Colon (tissue), 2 donors: ENCODE measurements around the gene DNAJC15.

Source experiments
- FAIRE-seq: peaks from 2 replicates; lab custom pipeline; 2012; peaks lifted over from hg19 to GRCh38; lab: Jason Lieb, UNC
- donor health status: control.
- donor health status: control.

DNAJC15 gene

DNA sequence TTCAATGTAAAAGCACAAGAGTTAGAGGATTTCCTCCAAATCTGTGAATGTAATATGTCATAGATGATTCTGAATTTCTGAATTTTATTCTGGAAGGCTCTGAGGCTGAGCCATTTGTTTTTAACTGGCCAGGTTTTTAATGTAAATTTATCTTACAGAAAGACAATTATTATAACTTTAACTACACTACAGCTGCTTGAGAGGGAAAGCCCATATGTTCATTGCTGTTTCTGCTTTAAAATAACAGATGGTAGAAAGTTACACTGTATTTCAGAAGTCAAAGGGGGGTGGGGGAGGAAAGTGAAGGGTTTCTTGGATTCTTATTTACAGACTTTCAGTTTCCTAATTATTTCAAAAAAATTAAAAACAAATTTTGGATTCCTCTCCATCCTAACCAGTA lies 62.8 kb downstream of the DNAJC15 start:
- FAIRE-seq = no peak

DNA sequence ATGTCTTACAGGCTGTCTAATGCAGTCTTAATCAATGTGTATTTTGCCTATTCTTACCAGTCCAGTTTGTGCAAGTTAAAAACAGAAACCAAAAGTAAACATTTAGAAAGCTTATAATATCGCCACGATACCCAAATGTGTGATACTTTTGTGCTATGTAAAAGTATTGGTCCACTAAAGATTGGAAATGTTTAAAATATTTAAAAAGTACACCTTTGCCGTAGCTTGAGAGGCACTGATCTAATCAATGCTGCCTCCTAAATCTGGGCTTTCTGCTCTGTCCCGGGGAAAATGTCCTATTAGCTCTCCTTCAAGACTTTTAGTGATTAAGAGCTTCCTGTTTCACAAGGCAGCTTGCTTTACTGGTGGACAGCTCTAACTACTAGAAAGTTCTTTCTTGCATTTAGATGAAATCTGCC lies 64.7 kb downstream of the DNAJC15 start:
- no peak for FAIRE-seq

DNA sequence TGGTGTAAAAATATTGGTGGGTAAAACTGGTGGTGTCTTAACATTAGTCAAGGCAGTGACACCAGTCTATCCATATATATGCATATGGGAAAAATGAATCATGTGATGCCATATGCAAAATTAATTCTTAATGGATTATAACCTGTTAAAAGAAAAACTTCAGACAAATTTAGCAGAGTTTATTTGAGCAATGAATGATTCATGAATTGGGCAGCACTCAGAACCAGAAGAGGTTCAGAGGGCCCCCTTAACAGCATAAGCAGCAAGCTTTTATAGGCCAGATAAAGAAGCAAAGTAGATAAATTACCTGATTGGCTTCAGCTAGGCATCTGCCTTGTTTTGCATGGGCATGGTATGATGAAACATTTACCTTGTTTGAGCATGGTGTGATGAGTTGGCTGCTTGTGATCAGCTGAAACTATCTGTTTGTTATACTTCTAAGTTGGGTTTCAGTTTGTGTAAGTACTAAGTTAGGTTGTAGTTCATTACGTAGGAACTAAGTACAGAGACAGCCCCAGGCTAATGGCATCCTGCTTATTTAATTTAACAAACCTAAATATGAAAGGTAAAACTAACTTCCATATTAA lies 66.6 kb downstream of the DNAJC15 start:
- FAIRE-seq = no peak

GRCh38 chr13:43094901-43095300 lies 71.5 kb downstream of the DNAJC15 start:
- no peak for FAIRE-seq

DNA sequence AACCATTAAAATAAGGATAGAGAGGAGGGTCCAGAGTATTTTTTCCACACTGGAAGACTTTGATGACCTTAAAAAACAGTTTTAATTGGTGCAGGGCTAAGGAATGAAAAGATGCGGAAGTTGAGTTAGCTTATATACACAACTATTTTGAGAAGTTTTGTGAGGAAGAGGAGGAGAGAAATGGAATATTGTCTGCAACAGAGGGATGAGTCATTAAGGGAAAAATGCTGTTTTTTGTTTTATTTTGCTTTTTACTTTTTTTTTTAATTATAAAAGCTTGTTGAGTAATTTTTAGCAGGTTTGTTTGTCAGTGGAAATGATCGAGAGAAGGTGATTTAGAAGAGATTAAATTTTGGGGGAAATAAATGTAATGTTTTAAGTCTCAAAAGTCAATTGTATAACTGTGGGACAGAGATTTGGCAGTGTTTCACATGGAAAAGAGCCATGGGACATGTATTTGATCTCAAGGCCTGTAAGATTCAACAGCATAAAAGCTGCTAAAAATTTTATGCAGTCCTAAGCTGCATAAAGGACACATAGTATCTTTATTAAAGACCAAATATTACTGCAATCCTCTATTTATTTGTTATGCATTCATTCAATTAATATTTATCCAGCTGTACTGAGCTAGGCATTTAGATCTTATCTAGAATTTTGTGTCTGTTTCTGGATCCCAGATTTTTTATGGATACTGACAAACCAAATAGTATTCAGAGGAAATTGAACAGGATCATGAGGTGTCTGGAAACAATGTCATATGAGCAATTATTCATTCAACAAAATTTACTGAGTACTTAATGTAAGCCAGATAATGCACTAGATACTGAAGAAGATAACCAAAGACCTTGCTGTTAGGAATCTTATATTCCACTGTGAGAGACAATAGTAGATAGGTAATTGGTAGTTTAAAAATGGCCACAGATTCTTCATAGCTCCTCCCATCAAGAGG lies 72.7 kb downstream of the DNAJC15 start:
- no peak for FAIRE-seq

GRCh38 chr13:43100667-43101066 lies 77.3 kb downstream of the DNAJC15 start:
- FAIRE-seq = no peak

- FAIRE-seq = no peak
These were observed 78.9 kb downstream of the DNAJC15 start for GRCh38 chr13:43102304-43102703.

DNA sequence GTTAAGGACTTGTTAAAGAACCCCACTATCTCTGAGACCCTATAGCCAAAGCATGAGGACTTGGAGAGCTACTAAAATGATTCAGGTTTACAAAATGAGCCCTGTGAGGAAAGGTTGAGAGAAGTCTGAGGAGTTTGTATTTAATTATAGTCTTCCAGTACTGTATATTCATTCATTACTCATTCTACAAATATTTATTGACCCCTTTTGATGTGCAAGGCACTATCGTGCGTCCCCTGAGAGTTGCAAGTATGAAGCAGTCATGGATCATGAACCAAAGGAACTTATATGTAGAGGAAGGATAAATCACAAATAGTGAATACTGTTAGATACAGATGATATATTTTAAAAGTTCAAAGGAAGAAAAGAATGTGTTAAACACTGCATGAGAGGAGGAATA lies 84.4 kb downstream of the DNAJC15 start:
- FAIRE-seq = no peak

- no peak for FAIRE-seq
These were observed 86.7 kb downstream of the DNAJC15 start for GRCh38 chr13:43110036-43110435.

GRCh38 chr13:43110658-43111057 lies 87.3 kb downstream of the DNAJC15 start:
- no peak for FAIRE-seq

DNA sequence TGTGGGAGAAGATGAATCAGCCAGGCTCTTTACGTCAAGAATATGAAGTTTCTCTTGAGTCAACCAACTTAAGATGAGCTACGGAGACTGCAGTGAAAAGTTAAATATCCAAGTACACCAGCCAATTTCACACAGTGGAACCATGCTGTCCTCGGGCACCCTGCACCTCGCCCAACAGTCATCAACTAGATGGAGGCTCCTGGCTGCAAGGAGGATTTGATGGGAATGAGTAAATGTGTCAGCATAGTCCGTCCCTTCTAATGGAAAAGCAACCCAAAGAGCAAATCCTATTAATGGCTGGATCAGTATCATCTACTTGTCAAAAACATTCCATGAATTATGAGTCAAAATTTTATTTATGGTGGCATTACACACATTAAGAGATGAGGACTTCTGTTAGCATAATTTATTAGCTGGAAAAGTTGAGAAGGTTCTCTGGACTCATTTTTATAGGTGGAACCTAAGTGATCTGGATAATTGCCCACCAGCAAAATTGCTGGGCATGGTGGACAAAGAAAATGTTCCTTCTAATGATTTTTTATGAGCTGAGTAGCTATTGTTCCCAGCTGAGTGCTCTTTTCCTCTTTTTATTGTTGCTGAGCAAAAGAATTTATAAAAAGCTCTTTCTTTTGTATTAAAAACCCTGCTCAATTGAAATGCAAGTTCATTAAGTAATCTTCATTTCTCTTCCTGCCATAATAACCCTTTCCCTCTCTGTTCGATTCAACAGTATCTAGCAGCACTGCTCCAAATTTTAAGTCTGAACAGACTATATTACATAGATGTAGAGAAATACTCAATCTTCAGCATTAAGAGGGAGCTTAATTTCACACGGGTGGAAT lies 88.4 kb downstream of the DNAJC15 start:
- FAIRE-seq = no peak

GRCh38 chr13:43113603-43114002 lies 90.2 kb downstream of the DNAJC15 start:
- FAIRE-seq = no peak

DNA sequence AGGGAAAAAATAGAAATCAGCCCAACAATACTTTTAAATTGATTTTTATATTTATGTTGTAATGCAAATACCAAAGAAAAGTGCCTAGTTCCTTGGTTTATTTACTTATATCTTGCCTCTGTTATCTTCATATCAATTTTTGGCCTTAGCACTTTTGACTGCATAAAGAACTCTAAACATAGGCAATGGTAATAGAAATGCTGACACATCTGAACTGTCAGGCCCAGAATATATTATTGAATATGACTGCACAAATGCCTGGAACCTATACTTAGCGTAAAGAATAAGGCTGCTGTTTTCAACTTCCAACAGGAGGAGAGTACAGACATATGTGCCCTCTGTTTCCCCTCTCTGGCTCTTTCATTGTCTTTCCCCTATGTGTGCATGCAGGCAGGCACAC lies 91.1 kb downstream of the DNAJC15 start:
- FAIRE-seq = no peak

- FAIRE-seq = no peak
These were observed 91.8 kb downstream of the DNAJC15 start for GRCh38 chr13:43115141-43115540.

GRCh38 chr13:43116242-43116641 lies 92.9 kb downstream of the DNAJC15 start:
- FAIRE-seq = no peak

- no peak for FAIRE-seq
These were observed 95.1 kb downstream of the DNAJC15 start for GRCh38 chr13:43118521-43118920.

DNA sequence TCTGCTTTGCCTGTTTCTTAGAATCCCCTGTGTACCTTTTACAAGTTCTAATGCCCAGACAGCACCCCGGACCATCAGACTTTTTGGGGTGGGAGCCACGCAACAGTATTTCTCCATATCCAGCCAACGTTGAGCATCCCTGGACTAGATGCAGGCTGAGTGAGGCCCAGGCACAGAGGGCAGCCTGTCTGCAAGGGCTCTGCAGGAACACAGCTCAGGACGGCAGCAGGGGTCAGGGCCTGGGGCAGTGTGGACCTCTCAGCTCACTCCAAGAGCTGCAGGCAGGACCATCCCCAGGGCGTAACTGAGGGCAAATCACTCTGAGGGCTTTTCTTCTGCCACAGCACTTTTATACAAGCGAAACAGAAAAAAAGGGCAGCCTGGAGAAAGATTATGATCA lies 95.8 kb downstream of the DNAJC15 start:
- FAIRE-seq = no peak

- FAIRE-seq = no peak
These were observed 99.4 kb downstream of the DNAJC15 start for GRCh38 chr13:43122791-43123190.

GRCh38 chr13:43123856-43124255 lies 100.5 kb downstream of the DNAJC15 start:
- no peak for FAIRE-seq

DNA sequence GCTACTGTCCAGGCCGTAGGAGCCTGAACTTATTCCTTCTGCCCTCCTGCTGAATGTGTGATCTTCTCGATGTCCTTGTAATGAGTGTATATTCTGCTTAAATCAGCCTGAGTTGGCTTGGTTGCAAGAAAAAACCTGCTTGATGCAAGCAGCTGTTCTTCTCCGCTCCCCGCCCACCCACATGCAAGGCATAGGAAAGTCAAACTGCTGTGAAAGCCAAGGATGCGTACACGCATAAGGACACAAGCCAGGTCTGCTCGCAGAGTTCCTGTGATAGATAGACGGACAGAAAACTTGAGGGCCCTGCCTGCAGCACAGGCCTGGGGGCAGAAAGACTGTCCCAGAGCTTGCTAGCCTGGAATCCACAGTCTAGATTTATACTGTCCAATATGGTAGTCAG lies 101.1 kb downstream of the DNAJC15 start:
- FAIRE-seq = no peak

DNA sequence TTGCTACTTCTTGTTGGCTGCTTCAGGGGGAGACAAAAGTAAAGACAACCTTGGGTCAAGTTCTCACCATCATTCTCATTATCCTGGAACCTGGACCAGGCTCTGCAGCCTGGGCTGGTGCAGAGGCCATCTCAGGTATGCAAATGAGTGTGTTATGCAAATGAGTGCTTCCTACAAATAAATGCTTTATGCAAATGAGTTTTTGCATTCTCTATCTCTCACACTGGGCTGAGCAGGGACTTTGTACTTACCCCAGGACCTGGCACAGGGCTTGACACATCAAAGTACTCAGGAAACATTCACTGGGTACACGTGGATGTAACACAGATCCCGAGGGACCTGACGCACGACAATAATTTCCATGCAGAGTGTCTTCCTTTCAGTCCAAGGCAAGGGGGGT lies 103.0 kb downstream of the DNAJC15 start:
- no peak for FAIRE-seq

- no peak for FAIRE-seq
These were observed 103.9 kb downstream of the DNAJC15 start for GRCh38 chr13:43127103-43127798.
